GM10847 (cell line): ENCODE measurements around the gene GORASP2.

Experiments
- POLR2A ChIP-seq: IDR thresholded peaks from 2 replicates; pipeline ENCODE4 v1.6.1; 2011; ENCODE audit not compliant: insufficient read length; ENCODE audit errors: extremely low read depth

Gene GORASP2

DNA sequence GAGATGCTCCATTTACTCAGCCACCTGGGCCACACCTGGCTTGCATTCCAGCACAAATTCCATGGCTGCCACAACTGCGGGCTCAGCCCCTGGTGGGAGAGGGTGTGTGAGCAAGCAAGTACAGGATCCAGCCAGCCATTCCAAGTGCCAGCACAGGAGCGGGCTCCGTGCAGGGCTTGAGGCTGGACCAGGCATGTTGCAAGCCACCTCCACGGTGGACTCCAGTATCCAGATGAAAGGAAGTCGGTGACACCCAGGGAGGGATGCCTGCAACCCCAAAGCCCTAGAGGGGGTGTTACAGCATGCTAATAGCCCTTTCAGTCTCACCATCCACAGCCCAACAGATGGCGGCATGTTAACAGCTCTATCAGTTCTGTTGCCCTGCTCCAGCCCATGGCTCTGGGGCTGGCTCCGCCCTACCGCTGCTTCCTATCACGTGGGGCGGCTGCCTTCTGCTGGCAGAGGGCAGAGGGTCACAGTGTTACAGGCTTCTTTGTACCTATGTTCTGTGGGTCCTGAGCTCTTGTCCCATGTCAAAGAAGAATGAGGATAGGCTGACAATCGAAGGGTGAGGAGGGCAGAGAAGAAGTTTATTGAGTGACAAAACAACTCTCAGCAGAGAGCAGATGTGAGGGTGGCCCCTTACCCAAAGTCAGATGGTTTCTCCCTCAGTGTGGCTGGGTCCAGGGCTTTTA is 11.7 kb upstream of the GORASP2 start:
- TF ChIP-seq POLR2A = no peak

GRCh38 chr2:170917957-170918356 is 11.1 kb upstream of the GORASP2 start:
- no peak for TF ChIP-seq POLR2A

- no peak for TF ChIP-seq POLR2A
Measured at GRCh38 chr2:170922634-170923494, 6.2 kb upstream of the GORASP2 start.

- TF ChIP-seq POLR2A = no peak
Measured at GRCh38 chr2:170923799-170924198, 5.3 kb upstream of the GORASP2 start.

DNA sequence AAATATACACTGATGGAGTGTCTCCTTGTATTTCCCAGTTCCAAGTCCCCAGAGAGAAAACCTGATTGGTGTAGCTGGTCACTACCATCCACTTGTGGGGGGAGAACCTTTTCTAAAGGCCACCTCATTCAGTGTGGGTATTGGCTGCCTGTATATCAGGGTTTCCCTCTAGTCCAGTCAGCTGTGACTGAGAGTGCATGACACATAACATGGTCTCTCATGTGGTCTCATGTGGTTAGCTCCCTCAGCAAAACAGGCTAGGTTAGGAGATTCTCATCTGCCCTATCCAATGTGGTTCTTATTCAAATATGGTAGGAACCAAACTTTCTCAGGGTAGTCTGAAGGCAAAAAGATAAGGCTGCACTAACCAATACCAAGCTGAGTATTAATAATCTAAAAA is 4.1 kb upstream of the GORASP2 start:
- TF ChIP-seq POLR2A = no peak

GRCh38 chr2:170925923-170926322 is 3.1 kb upstream of the GORASP2 start:
- no peak for TF ChIP-seq POLR2A

- TF ChIP-seq POLR2A = no peak
Measured at GRCh38 chr2:170926743-170927297, 2.2 kb upstream of the GORASP2 start.

- TF ChIP-seq POLR2A = no peak
Measured at GRCh38 chr2:170928036-170928823, 823 bp upstream of the GORASP2 start.

GRCh38 chr2:170929686-170930050 is 615 bp downstream of the GORASP2 start:
- TF ChIP-seq POLR2A = no peak

DNA sequence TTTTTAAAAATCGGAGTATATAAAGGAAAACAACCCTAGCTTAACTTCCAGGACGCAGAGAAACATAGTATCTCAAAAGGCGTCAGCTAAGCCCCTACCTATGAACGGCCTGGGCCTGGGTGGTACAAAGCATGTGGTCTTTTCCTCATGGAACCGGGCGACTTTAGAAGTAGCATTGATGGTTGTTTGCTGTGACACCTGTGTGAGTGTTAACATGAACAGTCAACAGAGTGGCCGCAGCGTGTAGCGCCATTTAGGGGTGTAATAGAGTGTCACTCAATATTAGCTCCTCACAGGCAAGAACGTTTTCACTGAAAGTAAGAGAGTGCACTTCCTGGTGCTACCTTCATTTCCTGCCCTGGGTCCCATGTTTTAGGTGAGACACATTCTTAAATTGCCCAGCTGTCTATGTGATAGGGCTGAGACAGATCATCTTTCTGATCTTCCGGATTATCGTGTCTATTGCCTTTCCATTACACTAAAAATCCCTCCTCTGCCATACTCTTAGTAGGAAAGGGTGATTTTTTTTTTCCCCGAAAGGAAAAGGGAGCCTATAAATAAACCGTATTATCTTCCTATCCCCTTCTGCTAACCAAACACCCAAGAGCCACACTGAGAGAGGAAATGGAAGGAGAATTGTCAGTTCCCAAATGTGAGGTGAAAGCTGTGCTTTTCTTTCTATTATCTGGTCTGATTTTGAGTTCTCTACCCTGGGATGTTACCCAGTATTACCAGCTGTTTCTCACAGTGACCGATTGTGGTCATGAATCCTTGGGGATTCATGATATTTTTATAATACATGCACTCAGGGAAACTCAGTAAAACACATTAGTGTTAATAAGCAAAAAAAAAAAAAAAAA is 1.3 kb downstream of the GORASP2 start:
- peak; percentile 37 for TF ChIP-seq POLR2A

DNA sequence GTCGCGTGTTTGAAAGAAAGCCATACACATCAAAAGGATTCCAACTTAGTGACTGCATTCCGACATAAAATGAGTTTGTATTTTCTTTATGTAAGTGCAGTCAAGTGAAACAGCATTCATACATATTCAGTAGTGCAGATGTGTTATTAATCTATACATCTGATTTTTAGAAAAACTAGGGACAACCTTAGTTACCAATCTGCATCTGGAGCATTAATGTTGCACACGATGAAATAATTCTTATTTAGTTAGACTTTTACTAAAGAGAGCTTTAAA is 1.9 kb downstream of the GORASP2 start:
- no peak for TF ChIP-seq POLR2A

DNA sequence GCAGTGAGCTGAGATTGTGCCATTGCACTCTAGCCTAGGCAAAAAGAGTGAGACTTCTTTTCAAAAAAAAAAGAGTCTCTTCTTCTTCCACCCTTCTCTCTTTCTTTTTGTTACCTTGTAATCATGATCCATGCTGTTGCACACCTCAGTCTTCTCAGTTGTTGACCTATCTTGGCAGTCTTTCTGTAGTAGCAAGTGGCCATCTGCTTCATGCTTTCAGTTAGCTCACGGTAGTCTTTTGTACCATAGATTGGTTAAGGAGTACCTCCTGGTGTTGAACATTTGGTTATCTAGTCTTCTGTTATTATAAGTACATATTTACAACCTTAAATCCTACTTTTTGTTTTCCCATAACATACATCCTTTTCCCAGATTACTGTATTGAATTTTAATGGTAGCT is 3.1 kb downstream of the GORASP2 start:
- TF ChIP-seq POLR2A = no peak

GRCh38 chr2:170932948-170933347 is 3.9 kb downstream of the GORASP2 start:
- TF ChIP-seq POLR2A = no peak

- no peak for TF ChIP-seq POLR2A
Measured at GRCh38 chr2:170937709-170938379, 8.8 kb downstream of the GORASP2 start.

DNA sequence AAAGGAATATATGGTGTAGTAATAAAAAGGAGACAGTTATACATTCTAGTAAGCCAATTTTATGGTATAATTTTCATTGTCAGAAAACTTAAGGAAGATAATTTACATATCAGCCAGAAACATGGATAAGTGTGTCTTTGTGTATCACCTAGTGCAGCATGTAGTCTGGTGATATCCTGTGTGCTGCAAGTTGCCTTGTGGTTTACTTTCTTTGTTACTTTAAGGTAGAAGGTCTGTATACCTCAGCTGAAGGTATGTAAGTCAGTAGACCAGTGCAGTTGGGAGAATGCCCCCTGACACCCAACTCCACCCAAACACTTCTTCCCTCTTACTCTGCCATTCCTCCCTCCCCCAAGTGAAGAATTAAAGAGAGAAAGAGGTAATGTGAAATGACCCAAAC is 11.0 kb downstream of the GORASP2 start:
- no peak for TF ChIP-seq POLR2A

- no peak for TF ChIP-seq POLR2A
Measured at GRCh38 chr2:170942615-170943014, 13.6 kb downstream of the GORASP2 start.
